SU-DHL-6 (cell line): ENCODE results near the gene HINFP.
"Not testable (repeated sequence)": the region's sequence is repeated elsewhere in the genome, so short reads cannot be mapped to it uniquely, and the experiment has no call there.

Source experiments
- H2AFZ ChIP-seq: fragments of 200-600 bp; sonication (generic); 2 replicates; pipeline ENCODE4 v1.6.1; 2014; ENCODE audit warnings: low read depth, mild to moderate bottlenecking, moderate library complexity, mixed read lengths, antibody characterized with exemption, low read length; ENCODE audit not compliant: severe bottlenecking
- H3F3A ChIP-seq: fragments of 200-600 bp; shearing (Covaris generic); 2 replicates; pipeline ENCODE4 v1.6.0; 2016; ENCODE audit warnings: antibody characterized with exemption, mild to moderate bottlenecking; ENCODE audit not compliant: insufficient read depth
- H3K27ac ChIP-seq: fragments of 200-600 bp; sonication (generic); 2 replicates; pipeline ENCODE4 v1.5.1; 2016; ENCODE audit warnings: low read depth, mild to moderate bottlenecking, low read length, moderate library complexity, mixed read lengths
- H3K27me3 ChIP-seq: fragments of 200-600 bp; sonication (generic), shearing (Covaris generic); 2 replicates; pipeline ENCODE4 v1.6.0; 2014; ENCODE audit warnings: mild to moderate bottlenecking, low read length
- H3K36me3 ChIP-seq: fragments of 200-600 bp; sonication (generic); 2 replicates; pipeline ENCODE4 v1.6.1; 2014; ENCODE audit warnings: mild to moderate bottlenecking, low read length, mixed read lengths
- H3K4me2 ChIP-seq: fragments of 300-600, 200-600 bp; shearing (Covaris generic), sonication (generic); 2 replicates; pipeline ENCODE4 v1.6.0; 2014; ENCODE audit warnings: low read length, low read depth, mild to moderate bottlenecking; ENCODE audit not compliant: poor library complexity, severe bottlenecking
- H3K4me3 ChIP-seq: fragments of 200-600 bp; sonication (generic); 2 replicates; pipeline ENCODE4 v1.5.1; 2014; ENCODE audit warnings: antibody characterized with exemption, low read length, mild to moderate bottlenecking, mixed read lengths; ENCODE audit not compliant: insufficient read depth, poor library complexity, severe bottlenecking
- H3K79me2 ChIP-seq: fragments of 200-600 bp; sonication (generic); 2 replicates; pipeline ENCODE4 v1.6.1; 2014; ENCODE audit warnings: mild to moderate bottlenecking, low read length, moderate library complexity; ENCODE audit not compliant: insufficient read depth
- H3K9ac ChIP-seq: fragments of 200-600 bp; sonication (generic); 2 replicates; pipeline ENCODE4 v1.7.0; 2014; ENCODE audit warnings: mild to moderate bottlenecking, low read length
- H3K9me2 ChIP-seq: fragments of 200-600 bp; sonication (generic); replicated peaks from 2 replicates; pipeline ENCODE4 v1.6.1; 2014; ENCODE audit warnings: low read length; ENCODE audit not compliant: insufficient read depth
- H3K9me3 ChIP-seq: fragments of 200-600 bp; sonication (generic); 2 replicates; pipeline ENCODE4 v1.6.1; 2014; ENCODE audit warnings: low read length, mixed read lengths; ENCODE audit not compliant: insufficient read depth
- H4K20me1 ChIP-seq: fragments of 200-600 bp; sonication (generic); 2 replicates; pipeline ENCODE4 v1.6.1; 2014; ENCODE audit warnings: low read depth, mild to moderate bottlenecking, antibody characterized with exemption, low read length, moderate library complexity, mixed read lengths
- EZH2phosphoT487 ChIP-seq: fragments of 200-600 bp; sonication (generic), shearing (Covaris generic); conservative IDR thresholded peaks from 2 replicates; pipeline ENCODE4 v1.6.1; 2018; ENCODE audit warnings: mild to moderate bottlenecking, antibody characterized with exemption, low read length, moderate library complexity, mixed read lengths
- TF ChIP-seq, protein P1 (sequence below): fragments of 200-600 bp; sonication (generic); IDR thresholded peaks from one replicate; pipeline ENCODE4 v1.5.1; 2017; ENCODE audit warnings: antibody characterized with exemption, mild to moderate bottlenecking, low read length, moderate library complexity; ENCODE audit not compliant: insufficient read depth, poor library complexity, severe bottlenecking

HINFP gene

DNA sequence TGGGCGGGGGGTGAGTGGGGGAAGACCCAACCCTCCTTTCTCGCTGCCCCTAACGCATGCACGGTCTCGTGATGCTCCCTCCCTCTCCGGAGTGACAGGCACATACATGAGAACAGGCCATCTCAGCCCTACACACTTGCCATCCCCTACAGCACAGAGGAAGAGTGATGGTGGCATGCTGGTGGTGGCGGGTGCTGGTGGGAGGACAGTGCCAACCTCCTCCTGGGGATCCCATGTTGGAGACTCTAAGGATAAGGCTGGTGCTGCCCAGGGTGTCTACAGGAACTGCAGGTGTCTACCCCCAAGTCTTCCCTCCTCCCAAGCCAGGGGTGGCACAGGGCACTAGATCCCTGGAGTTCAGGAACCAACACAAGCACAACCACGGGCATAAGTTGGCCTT lies 40.5 kb downstream of the HINFP start:
- no peak overlapping the region for H3K4me2 ChIP-seq
- H3K27ac ChIP-seq: no peak overlapping the region
- no peaks in the 10 kb centered on the region for H3K79me2 ChIP-seq
- H3K27me3 ChIP-seq: no peaks in the 10 kb centered on the region
- no peak overlapping the region for H3K9ac ChIP-seq
- no peaks in the 10 kb centered on the region for H4K20me1 ChIP-seq
- H2AFZ ChIP-seq: no peak overlapping the region
- H3K9me3 ChIP-seq: no peaks in the 10 kb centered on the region
- H3K36me3 ChIP-seq: no peaks in the 10 kb centered on the region
- TF ChIP-seq, protein P1, sequence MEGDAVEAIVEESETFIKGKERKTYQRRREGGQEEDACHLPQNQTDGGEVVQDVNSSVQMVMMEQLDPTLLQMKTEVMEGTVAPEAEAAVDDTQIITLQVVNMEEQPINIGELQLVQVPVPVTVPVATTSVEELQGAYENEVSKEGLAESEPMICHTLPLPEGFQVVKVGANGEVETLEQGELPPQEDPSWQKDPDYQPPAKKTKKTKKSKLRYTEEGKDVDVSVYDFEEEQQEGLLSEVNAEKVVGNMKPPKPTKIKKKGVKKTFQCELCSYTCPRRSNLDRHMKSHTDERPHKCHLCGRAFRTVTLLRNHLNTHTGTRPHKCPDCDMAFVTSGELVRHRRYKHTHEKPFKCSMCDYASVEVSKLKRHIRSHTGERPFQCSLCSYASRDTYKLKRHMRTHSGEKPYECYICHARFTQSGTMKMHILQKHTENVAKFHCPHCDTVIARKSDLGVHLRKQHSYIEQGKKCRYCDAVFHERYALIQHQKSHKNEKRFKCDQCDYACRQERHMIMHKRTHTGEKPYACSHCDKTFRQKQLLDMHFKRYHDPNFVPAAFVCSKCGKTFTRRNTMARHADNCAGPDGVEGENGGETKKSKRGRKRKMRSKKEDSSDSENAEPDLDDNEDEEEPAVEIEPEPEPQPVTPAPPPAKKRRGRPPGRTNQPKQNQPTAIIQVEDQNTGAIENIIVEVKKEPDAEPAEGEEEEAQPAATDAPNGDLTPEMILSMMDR: no peak
- no peak for TF ChIP-seq EZH2phosphoT487
- H3K4me3 ChIP-seq: no peak overlapping the region
- H3F3A ChIP-seq: no peaks in the 10 kb centered on the region
- H3K9me2 ChIP-seq: no peaks in the 10 kb centered on the region

GRCh38 chr11:119166368-119167076 lies 45.1 kb downstream of the HINFP start:
- no peaks in the 10 kb centered on the region for H3K9me2 ChIP-seq
- no peak for TF ChIP-seq EZH2phosphoT487

GRCh38 chr11:119167077-119167458 lies 45.7 kb downstream of the HINFP start:
- H3K79me2 ChIP-seq, H3K9ac ChIP-seq, H3K27me3 ChIP-seq, H3K4me2 ChIP-seq, H2AFZ ChIP-seq, H3K4me3 ChIP-seq, H3K9me3 ChIP-seq, H3K36me3 ChIP-seq, H3K9me2 ChIP-seq, H3F3A ChIP-seq, H4K20me1 ChIP-seq, H3K27ac ChIP-seq: not testable (repeated sequence)

More at GRCh38 chr11:119166368-119167076, 45.1 kb downstream of the HINFP start:
- no peaks in the 10 kb centered on the region for H3K36me3 ChIP-seq
- no peak overlapping the region for H3K27ac ChIP-seq
- no peaks in the 10 kb centered on the region for H3F3A ChIP-seq
- H2AFZ ChIP-seq: no peak overlapping the region
- no peak overlapping the region for H3K4me2 ChIP-seq
- H3K9ac ChIP-seq: no peak overlapping the region
- no peaks in the 10 kb centered on the region for H3K27me3 ChIP-seq
- H4K20me1 ChIP-seq: no peaks in the 10 kb centered on the region
- H3K79me2 ChIP-seq: no peaks in the 10 kb centered on the region
- H3K9me3 ChIP-seq: no peaks in the 10 kb centered on the region
- no peak overlapping the region for H3K4me3 ChIP-seq

DNA sequence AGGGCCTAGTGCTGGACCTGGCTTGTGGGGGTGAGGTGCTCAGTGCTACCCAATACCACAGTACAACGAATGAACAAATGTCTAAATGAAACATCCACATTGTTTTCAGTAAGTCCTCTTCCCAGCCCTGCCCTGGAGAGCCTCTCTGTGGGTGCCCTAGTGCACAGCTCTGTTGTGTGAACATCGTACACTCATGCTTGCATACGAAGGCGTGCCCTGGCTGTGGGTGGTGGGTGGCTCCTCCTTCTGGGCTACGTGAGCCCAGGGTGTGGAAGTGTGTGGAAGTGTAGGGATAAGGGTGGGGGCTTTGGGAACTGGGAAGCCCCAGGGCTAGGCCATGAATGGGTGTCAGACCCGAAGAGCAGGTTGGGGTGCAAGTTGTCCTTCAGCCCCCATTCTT lies 46.6 kb downstream of the HINFP start:
- Histone ChIP-seq H3K27me3 (no peaks in the 10 kb centered on the region), H3K9me2 (no peaks in the 10 kb centered on the region), H3K27ac (no peak overlapping the region), H2AFZ (no peak overlapping the region), H3K79me2 (no peaks in the 10 kb centered on the region), H3K36me3 (no peaks in the 10 kb centered on the region), H3K4me3 (no peak overlapping the region), H3K4me2 (no peak overlapping the region), H3K9ac (no peak overlapping the region), H3F3A (no peaks in the 10 kb centered on the region), H3K9me3 (no peaks in the 10 kb centered on the region), H4K20me1 (no peaks in the 10 kb centered on the region)
- TF ChIP-seq EZH2phosphoT487: no peak
- TF ChIP-seq, protein P1: no peak
